HG03520 (cell line): Measurements from ENCODE around the gene DNAI2.
"Not testable (repeated sequence)": the region's sequence is repeated elsewhere in the genome, so short reads cannot be mapped to it uniquely, and the experiment has no call there.

Experiments used
- ATAC-seq: cut with Tn5 transposase; IDR thresholded peaks from one replicate; pipeline ENCODE4 v1.9.1; 2021; ENCODE audit warnings: mild to moderate bottlenecking, moderate library complexity; ENCODE audit not compliant: unreplicated experiment

Gene DNAI2

DNA sequence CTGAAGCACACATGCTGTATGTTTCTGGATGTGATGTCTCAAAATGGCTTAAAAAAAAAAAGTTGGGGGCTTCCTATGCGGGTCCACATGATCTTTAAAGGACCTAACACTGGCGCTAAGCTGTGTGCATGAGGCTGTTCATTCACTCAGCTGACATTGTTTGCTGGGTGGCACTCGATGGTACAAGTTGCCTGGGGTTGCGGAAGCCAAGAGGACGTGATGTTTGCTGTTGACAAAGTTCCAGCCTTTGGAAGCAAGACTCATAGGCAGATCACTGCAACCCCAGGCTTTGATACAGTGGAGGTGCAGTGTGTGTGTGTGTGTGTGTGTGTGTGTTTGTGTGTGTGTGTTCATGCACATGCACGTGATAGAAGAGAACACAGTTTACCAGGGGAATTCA lies 29.5 kb upstream of the DNAI2 start:
- ATAC-seq: no peak

DNA sequence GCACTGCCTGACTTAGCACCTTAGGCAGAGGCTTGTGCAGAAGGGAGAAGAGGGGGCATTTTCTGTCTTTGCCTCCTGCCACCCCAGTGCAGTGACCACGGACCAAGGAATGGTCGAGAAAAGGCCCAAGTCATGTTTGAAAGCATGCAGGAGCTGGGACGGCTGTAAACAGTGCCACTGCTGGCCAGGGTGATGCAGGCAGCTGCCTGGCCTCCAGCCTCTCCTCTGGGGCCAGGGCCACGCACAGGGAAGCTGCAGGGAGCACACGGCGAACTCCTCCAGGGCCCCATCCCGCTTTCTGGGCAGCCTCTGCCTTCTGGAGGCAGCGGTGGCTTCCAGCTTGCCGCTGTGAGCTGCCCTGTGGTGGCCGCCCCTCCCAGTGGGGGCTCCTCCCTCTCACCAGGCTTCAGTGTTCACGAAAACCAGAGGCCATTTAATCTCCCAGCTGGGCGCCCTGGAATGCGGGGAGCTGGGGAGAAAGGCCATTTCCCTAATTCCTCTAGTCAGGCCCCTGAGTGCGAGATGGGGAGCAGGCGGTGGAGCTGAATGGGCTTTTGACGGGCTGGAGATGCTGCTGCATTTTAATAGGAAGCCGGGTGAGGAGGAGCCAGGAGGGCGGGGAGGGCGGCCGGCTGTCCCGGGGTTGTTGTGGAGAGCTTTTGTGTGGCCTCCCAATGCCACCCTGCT lies 28.7 kb upstream of the DNAI2 start:
- no peak for ATAC-seq

DNA sequence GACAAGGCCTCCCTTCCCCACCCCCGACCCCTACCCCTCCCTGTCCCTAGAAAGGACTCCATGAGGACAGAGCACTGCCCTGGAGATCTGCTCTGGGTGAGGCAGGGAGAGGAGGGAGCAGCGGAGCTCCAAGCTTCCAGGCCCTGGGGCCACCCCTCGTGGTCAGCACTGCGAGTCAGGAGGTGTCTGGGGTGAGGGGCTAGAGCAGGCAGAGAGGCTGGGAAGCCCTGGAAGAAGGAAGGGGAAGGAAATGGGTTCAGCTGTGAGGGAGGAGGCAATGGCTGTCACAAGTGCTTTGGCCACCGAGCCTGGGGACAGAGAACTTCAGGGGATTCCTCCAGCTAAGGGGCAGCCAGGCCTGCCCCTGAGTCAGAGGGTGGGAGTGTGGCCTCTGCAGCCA lies 28.2 kb upstream of the DNAI2 start:
- ATAC-seq: no peak

DNA sequence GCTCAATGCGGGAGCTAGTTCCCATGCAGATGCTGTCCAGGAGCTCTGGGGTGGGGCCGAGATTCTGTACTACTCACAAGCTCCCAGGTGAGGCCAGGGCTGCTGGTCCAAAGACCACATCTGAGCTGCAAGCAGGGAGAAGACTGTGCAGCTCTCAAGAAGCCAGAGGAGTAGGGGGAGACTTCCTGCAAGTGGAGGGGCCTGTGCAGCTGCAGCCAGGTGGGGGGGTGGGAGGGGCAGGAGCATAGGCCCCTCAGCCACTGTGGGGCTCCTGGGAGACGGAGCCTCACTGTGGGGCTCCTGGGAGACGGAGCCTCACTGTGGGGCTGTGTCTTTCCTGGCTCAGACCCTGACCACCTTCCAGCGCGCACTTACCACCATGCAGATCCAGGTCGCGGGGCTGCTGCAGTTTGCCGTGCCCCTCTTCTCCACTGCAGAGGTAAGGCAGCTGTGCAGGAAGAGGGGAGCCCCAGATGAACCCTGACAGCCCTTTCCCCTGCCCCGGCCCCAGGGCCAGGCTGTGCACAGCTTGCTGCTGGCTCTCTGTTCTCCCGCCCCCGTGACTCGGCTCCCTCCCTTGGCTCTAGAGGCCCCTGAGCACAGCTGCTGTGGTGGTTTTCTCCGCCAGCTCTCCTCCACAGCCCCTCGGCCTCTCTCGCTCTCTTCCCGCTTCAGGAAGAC lies 24.3 kb upstream of the DNAI2 start:
- no peak for ATAC-seq

DNA sequence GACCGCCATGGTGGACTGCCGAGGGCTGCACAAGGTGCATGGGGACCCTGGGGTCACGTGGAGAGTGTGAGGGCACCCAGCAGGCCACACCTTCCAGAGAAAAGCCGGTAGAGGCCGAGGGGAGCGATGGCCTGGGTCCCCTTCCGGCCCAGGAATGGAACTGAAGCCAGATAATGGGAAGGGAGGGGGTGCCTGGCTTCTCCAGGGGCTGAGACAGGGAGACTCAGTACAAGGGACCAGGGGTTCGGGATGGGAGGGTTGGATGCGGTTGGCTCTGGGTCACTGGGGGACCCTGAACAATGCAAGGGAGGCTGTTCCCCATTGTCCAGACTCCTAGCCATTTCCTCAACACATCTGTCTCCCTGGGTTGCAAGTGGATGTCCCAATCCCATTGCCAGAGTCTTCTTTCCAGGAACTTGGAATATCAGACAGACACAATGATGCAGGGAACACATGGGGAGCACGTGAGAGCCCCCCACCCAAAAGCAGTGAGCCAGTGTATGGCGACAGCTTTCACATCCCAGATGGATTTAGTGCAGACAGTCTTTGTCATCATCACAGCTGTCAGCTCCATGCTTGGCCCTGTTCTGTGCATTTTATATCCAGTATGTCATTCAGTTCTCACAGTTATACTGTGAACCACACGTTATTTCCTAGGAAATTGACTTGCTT lies 23.6 kb upstream of the DNAI2 start:
- ATAC-seq: no peak

DNA sequence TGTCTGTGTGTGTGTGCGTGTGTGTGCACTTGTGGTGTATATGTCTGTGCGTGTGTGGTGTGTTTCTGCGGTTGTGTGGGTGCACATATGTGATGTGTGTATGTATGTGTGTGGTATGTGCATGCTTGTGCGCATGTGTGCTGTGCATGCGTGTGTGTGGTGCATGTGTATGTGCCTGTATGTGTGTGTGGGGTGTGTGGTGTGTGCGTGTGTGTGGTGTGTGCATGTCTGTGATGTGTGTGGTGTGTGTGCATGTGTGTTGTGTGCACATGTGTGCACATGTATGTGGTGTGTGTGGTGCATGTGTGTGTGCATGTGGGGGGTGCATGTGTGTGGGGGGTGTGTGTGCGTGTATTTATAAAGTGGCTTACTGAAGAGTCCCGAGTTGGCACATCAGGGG lies 23.0 kb upstream of the DNAI2 start:
- ATAC-seq: no peak

DNA sequence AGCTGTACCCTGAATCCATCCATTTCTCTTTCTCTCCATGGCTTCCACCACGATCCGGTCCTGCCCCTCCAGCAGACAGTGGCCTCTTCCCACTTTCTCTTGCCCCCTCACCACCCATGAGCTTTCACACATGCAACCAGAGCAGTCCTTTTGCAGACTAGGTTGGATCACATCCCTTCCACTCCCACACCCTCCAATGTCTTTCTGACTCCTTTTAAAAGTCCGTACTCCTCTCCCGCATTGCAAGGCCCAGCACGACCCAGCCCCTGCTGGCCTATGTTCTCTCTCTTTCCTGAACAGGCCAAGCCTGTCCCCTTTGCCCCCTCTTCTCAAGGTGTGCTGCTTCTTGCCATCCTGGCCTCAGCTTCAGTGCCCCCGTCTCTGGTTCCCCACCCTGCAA lies 22.5 kb upstream of the DNAI2 start:
- no peak for ATAC-seq

DNA sequence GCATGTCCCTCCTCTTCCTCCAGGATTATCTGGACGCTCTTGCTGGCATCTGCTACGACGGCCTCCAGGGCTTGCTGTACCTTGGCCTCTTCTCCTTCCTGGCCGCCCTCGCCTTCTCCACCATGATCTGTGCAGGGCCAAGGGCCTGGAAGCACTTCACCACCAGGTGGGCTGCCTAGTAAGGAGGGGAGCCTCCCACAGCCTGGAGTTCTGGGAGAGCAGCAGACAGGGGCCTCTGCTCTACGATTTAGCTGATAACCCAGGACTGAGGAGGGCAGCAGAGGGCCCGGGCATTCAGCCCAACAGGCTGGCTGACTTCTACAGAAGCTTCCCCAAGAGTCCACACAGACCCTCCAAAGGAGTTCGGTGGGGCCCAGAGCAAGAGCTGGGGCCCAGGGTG lies 21.8 kb upstream of the DNAI2 start:
- no peak for ATAC-seq

DNA sequence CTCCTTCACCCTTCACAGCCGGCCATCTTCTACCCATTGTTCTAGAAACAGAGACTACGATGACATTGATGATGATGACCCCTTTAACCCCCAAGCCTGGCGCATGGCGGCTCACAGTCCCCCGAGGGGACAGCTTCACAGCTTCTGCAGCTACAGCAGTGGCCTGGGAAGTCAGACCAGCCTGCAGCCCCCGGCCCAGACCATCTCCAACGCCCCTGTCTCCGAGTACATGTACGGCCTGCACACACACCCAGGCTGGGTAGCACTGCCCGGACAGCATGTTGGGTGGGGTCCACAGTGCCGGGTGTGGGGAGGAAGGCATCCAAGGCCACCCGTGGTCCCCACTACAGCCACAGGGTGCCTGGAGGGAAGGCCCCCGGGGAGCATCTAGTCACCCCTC lies 21.0 kb upstream of the DNAI2 start:
- ATAC-seq: no peak

DNA sequence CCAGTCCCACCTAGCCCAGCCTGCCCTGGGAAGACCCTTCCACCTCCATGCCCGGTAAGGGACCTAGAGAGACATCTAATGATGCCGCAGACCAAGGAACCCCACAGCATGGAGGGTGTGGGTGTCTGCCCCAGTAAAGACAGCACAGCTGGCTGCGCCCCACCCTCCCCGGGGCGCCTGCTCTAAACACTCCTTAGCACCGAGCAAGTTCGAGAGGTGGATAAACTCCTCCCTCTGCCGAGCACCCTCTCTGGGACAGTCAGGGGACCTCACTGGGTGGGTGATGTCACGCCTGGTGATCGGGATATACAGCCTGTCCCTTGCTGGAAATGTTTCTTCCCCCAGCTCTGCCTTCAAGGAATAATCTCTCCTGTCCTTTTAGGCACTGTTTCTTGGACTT lies 16.7 kb upstream of the DNAI2 start:
- no peak for ATAC-seq

DNA sequence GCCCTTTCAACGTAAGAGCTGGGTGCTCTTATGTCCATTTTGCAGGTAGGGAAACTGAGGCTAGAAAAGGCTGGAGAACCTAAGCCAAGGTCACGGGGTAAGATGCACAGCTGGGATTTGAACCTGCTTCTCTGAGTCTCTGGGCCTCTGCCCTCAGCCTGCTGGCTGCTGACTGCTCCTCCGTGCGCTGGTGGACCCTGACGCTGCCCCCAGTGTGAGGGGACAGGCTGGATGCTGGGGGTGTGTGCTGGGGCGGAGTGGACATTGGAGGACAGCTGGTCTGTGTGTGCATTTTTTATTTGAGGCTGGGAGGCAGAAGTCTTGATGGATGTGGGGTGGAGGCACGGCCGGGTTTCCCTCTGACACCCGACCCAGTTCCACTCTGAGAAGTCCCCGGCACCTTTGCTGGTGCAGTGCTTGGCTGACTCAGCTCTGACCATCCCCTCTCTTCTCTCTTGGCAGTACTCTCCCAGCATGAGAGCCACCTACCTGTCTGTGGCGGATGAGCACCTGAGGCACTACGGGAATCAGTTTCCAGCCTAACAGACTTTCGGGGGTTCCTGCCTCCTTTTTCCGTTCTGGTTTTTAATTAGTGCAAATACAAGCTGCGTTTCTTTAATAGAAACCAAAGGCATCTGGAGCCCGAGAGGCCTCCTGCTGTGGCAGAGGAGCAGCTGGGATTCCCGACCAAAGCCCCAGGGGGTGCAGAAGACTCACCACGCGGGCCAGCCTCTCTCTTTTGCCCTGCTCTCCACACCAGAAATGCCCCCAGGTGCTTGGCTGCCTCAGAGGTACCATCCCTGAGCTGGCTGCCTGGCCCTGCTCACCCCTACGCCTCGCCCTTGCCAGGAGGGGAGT lies 14.1 kb upstream of the DNAI2 start:
- ATAC-seq: no peak

DNA sequence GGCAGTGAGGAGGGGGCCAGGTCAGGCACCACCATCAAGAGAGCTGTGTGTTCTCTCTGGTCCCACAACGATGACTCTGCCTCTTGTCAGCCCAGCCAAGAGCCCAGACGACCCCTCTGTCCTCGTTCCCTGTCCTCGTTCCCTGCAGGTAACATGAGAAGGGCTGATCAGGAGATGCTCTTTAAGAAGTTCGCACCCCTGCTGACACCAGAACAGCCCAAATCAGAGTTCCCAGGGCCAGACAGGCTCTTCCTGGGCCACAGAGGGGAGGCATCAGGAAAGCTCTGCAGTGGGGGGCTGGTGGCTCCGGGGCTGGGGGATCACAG lies 13.5 kb upstream of the DNAI2 start:
- ATAC-seq: no peak

DNA sequence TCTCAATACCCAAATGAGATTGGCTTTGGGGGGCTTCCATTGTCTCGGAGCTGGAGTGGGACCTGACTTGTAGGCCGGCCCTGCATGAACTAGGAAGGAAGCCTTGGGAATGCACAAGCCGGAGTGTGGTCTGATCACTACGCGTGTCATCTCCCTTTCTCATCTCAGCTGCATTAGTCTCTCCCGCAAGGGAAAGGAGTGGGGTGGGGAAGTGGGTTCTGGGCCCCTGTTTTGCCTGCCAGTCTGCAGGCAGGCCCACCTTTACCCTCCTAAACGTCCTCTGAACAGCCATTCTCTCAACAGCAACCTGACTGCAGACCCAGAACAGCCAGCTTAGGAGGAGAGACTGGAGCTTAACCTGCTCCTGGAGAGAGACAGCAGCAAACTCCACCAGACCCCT lies 11.4 kb upstream of the DNAI2 start:
- ATAC-seq: no peak

DNA sequence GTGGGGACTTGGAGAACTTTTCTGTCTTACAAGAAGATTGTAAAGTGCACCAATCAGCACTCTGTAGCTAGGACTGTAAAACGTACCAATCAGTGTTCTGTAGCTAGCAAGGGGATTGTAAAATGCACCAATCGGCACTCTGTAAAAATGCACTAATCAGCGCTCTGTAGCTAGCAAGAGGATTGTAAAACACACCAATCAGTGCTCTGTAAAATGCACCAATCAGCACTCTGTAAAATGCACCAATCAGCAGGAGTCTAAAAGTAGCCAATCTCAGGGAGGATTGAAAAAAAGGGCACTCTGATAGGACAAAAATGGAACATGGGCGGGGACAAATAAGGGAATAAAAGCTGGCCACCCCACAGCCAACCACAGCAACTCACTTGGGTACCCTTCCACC lies 7.0 kb upstream of the DNAI2 start:
- not testable (repeated sequence) for ATAC-seq

DNA sequence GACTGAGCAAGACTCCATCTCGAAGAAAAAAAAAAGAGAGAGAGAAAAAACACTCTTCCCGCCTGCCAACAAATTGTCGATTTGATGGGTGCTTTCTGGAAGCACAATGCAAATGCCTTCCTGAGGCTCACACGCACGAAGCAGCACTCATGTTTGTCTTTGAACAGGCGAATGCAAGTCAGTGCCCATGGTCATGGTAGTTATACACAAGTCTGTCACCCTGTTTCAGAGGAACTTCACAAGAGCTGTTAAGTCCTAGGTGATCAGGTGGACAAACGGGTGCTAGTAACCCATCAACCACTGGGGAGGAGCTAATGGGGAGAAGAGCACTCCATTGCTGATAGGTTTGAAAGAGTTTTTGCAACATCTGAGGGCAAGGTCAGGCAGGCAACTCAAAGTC lies 6.5 kb upstream of the DNAI2 start:
- ATAC-seq: no peak

DNA sequence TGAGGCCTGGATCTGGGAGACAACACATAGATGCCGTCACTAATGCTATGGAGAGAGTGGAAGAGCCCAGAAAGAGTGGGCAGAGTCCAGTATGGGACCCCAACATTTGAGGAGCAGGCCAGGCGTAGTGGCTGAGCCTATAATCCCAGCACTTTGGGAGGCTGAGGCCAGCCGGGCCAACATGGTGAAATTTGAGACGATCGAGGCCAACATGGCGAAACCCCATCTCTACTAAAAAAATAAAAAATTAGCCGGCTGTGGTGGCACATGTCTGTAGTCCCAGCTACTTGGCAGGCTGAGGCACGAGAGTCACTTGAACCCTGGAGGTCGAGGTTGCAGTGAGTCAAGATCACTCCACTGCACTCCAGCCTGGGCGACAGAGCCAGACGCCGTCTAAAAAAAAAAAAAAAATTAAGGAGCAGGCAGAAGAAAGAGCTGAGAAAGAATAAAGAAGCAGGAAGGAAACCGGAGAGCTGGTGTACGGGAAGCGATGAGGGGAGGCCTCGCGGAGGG lies 6.0 kb upstream of the DNAI2 start:
- no peak for ATAC-seq

DNA sequence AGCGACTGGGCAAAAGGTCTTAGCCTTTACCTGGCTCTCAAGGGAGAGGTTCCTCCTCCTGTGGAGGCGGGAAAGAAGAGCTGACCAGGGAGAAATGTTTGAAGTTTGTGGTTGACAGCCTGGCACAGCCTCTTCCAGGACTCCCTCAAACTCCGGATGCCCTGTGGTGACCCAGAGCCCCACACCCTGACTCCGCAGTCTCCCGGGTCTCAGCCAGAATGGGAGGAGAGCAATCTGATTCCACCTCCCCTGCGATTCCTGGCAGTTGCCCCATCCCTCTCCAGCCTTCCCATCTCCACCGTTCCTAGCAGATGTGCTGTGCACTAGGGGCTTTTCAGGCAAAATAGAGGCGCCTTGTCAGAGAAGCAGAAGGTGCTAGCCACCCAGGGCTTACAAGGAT lies 5.5 kb upstream of the DNAI2 start:
- no peak for ATAC-seq

DNA sequence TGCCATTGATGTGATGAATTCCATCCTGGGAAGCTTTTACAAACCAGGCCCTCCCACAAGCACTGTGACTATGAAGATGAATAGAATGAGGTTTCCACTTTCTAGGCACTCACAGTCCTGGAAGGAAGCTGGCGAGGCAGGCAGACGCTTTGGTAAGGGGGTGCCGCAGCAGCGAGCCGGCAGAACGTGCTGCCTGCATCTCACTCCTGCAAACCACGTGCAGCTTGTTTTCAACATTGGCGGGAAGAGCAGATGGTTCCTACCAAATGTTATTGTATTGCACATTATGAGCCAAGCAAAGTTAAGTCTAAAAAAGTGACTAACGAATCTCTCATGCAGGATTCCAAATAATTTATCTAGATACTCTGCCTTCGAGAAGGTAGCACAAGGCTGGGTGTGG lies 3.7 kb upstream of the DNAI2 start:
- ATAC-seq: no peak

DNA sequence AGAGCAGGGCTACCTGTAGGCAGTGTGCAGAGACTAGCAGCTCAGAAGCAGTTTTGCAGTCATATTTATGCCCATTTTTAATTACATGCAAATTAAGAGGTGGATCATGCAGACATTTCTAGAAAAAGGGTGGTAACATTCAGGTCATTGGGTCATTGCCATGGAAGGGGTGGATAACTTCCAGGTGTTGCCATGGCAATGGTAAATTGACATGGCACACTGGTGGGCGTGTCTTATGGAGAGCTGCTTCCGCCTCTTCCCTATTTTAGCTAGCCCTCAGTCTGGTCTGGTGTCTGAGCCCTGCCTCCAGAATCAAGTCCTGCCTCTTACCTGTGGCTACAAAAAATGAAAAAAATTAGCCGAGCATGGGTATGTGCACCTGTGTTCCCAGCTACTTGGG lies 2.8 kb upstream of the DNAI2 start:
- no peak for ATAC-seq

DNA sequence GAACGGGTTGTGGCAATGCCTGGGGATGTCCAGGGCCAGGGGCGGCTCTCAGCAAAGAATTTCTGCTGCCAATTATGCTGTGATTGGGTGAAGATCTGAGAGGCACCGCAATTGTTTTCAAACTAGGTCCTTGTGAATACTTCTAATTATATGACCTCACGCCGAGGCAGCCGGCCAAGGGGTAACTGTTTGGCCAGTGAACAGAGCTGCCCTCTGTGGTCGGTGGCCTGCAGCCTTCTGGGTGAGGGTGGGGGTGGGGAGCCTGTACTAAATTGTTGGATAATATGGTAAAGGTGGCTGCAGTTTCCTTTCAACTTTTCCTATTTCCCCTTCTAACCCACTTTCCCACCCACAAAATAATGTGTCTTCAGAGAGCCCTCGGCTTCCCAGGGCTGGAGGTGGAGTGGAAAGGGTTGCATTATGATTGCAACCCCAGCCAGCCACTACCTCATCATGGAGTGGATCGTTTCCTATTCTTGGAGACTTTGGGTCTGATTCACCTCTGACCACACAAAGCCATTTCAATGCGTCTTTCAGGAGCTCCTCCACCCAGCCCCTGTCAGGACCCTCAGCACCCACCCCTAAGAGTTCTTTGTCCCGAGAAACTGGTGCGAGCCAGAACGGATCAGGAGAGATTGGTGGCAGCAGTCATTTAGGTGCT lies 2.0 kb upstream of the DNAI2 start:
- no peak for ATAC-seq

DNA sequence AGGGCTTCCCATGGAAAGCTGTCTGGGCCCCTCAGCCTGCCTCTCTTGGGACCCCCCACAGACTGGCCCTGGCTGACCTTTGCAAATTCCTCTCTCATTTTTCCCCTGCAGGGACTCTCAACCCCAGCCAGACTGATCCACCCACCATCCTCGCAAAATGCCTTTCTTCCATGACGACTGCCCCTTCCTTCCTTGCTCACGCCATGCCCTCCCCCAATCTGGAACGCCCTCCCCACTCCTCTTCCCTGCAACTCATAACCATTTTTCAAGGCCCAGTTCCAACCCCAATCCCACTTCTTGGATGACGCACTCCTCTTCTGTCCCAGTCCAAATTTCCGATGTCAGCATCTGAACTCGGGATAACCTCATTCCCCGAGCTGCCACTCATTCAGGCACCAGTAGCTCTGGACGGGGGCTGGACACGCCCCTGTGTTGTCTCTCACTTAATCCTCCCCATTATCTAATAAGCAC lies 1.3 kb upstream of the DNAI2 start:
- ATAC-seq: no peak
